ENCODE measurements around the gene SORCS2. TPM values are rescaled to one million over a fixed set of nuclear protein-coding genes. Genes with fewer than 3 reads are reported as not detected.

Gene SORCS2
- total and polyA plus RNA-seq, 2 donors (not counting 1 experiment from before 2014, with no cell fraction given): not detected

DNA sequence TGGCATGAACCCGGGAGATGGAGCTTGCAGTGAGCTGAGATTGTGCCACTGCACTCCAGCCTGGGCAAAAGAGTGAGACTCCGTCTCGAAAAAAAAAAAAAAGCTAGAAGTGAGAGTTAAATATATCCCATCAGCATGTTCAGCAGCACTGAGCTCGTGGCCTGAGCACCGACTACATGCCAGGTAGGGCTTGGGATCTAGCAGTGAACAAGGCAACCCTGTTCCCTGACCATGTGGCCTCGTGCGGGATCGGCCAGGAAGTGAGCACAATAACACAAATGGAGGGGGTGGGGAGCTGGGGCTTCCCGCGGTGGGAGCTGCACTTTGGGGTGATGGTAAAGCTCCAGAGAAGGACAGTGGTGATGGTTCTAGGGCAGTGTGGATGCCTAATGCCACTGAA, 436.1 kb downstream of the SORCS2 start:
- Histone ChIP-seq H3K4me3 (ENCODE audit: control extremely low read depth in 1 of 5, extremely low read depth in 1 of 5, insufficient read depth in 1 of 5, low read depth in 2 of 5, low read length in 4 of 5) (no peak overlapping the region), H2AFZ (ENCODE audit: insufficient read depth, low read depth, low read length, poor library complexity, severe bottlenecking) (no peak overlapping the region), H3K27me3 (replicated peaks in 1 of 4; ENCODE audit: control extremely low read depth in 1 of 4, control insufficient read depth in 3 of 4, insufficient read depth in 4 of 4, low read length in 3 of 4) (no peaks in the 10 kb centered on the region), H3K9ac (ENCODE audit: low read length) (no peak overlapping the region), H3K36me3 (replicated peaks in 1 of 2; ENCODE audit: control extremely low read depth in 1 of 2, control insufficient read depth in 1 of 2, extremely low read depth in 1 of 2, insufficient read depth in 2 of 2, low read length in 1 of 2) (no peaks in the 10 kb centered on the region), H4K20me1 (ENCODE audit: control insufficient read depth, insufficient read depth, low read length, poor library complexity, severe bottlenecking) (no peaks in the 10 kb centered on the region), H3K4me2 (replicated peaks; ENCODE audit: low read depth, low read length, poor library complexity, severe bottlenecking) (no peak overlapping the region), H3K9me3 (ENCODE audit: control extremely low read depth in 1 of 3, control insufficient read depth in 2 of 3, insufficient read depth in 1 of 3, low read length in 2 of 3) (peaks cover 0 to 19% (median 0%) of the 10 kb centered on the region in 3 donors), H3K27ac (ENCODE audit: low read length in 2 of 2) (no peak overlapping the region), H3K4me1 (ENCODE audit: control insufficient read depth in 2 of 2, insufficient read depth in 2 of 2, low read length in 2 of 2) (no peaks in the 10 kb centered on the region), H3K79me2 (ENCODE audit: control insufficient read depth, insufficient read depth, low read length) (no peaks in the 10 kb centered on the region)
- ChIA-PET POLR2A (no interaction called here), CTCF (no interaction called here)
- no peak for ATAC-seq (ENCODE audit: low read depth)
- H3K4me1 Mint-ChIP-seq: no peaks in the 10 kb centered on the region
- no peak overlapping the region for H3K27ac Mint-ChIP-seq
- H3K9me3 Mint-ChIP-seq (ENCODE audit: insufficient read depth): peaks cover 4% of the 10 kb centered on the region
- 56% methylated on average over 7 of the region's 10 CpGs for WGBS (ENCODE audit: insufficient coverage)
- intact Hi-C loops (cut with micrococcal nuclease): no loop called here
- H3K4me3 Mint-ChIP-seq: no peak overlapping the region
- DNase-seq: no peak
- H3K27me3 Mint-ChIP-seq: no peaks in the 10 kb centered on the region
- no peak for TF ChIP-seq CTCF (IDR thresholded peaks at IDR 0.05)
- TF ChIP-seq EZH2 (IDR thresholded peaks at IDR 0.05; ENCODE audit: borderline replicate concordance, insufficient read depth, low read depth, low read length, poor library complexity, severe bottlenecking): no peak

- peaks cover 0 to 16% (median 0%) of the 10 kb centered on the region in 3 donors for H3K9me3 ChIP-seq (ENCODE audit: control extremely low read depth in 1 of 3, control insufficient read depth in 2 of 3, insufficient read depth in 1 of 3, low read length in 2 of 3)
- TF ChIP-seq CTCF (IDR thresholded peaks at IDR 0.05) (no peak), EZH2 (IDR thresholded peaks at IDR 0.05; ENCODE audit: borderline replicate concordance, insufficient read depth, low read depth, low read length, poor library complexity, severe bottlenecking) (no peak)
- H3K27ac ChIP-seq (ENCODE audit: low read length in 2 of 2): no peak overlapping the region
- Mint-ChIP-seq H3K4me1 (no peaks in the 10 kb centered on the region), H3K27me3 (no peaks in the 10 kb centered on the region), H3K9me3 (ENCODE audit: insufficient read depth) (peaks cover 4% of the 10 kb centered on the region), H3K27ac (no peak overlapping the region), H3K4me3 (no peak overlapping the region)
- CTCF ChIA-PET: no interaction called here
- no peak overlapping the region for H3K4me3 ChIP-seq (ENCODE audit: control extremely low read depth in 1 of 5, extremely low read depth in 1 of 5, insufficient read depth in 1 of 5, low read depth in 2 of 5, low read length in 4 of 5)
- 65% methylated on average over 13 of the region's 13 CpGs for WGBS (ENCODE audit: insufficient coverage)
- no peak overlapping the region for H3K4me2 ChIP-seq (replicated peaks; ENCODE audit: low read depth, low read length, poor library complexity, severe bottlenecking)
- intact Hi-C loops (cut with micrococcal nuclease): no loop called here
- no peak overlapping the region for H3K9ac ChIP-seq (ENCODE audit: low read length)
- no peak for ATAC-seq (ENCODE audit: low read depth)
- no peaks in the 10 kb centered on the region for H3K4me1 ChIP-seq (ENCODE audit: control insufficient read depth in 2 of 2, insufficient read depth in 2 of 2, low read length in 2 of 2)
- no peaks in the 10 kb centered on the region for H3K79me2 ChIP-seq (ENCODE audit: control insufficient read depth, insufficient read depth, low read length)
- H4K20me1 ChIP-seq (ENCODE audit: control insufficient read depth, insufficient read depth, low read length, poor library complexity, severe bottlenecking): no peaks in the 10 kb centered on the region
- POLR2A ChIA-PET: no interaction called here
- H3K36me3 ChIP-seq (replicated peaks in 1 of 2; ENCODE audit: control extremely low read depth in 1 of 2, control insufficient read depth in 1 of 2, extremely low read depth in 1 of 2, insufficient read depth in 2 of 2, low read length in 1 of 2): no peaks in the 10 kb centered on the region
- no peaks in the 10 kb centered on the region for H3K27me3 ChIP-seq (replicated peaks in 1 of 4; ENCODE audit: control extremely low read depth in 1 of 4, control insufficient read depth in 3 of 4, insufficient read depth in 4 of 4, low read length in 3 of 4)
- H2AFZ ChIP-seq (ENCODE audit: insufficient read depth, low read depth, low read length, poor library complexity, severe bottlenecking): no peak overlapping the region
- DNase-seq: no peak
Measured at GRCh38 chr4:7629501-7630254, 437.3 kb downstream of the SORCS2 start.
